ENCODE measurements around the gene GART. TPM values are rescaled to one million over a fixed set of nuclear protein-coding genes. Genes with fewer than 3 reads are reported as not detected.
"Not testable (repeated sequence)": the region's sequence is repeated elsewhere in the genome, so short reads cannot be mapped to it uniquely, and the experiment has no call there.

GART gene
- total RNA-seq (37.5 TPM), polyA plus RNA-seq (ENCODE audit: insufficient read depth in 1 of 8, insufficient read length in 8 of 8, low replicate concordance in 1 of 8) (10 to 100 TPM; 43.5 to 62.6 (median 50.2) TPM)
- long read RNA-seq, donor 1, partial matches to known transcripts, result 0 of 5 reads
- long read RNA-seq, donor 1, other reads (novel, unspliced or antisense), result 0 of 5 reads
- long read RNA-seq, donor 2, result 0 reads
- long read RNA-seq, donor 3, partial matches to known transcripts, result 12 of 16 reads
- long read RNA-seq, donor 3, other reads (novel, unspliced or antisense), result 0 of 16 reads
- long read RNA-seq, donor 4, partial matches to known transcripts, result 0 of 2 reads
- long read RNA-seq, donor 4, other reads (novel, unspliced or antisense), result 0 of 2 reads
- long read RNA-seq, donor 5, partial matches to known transcripts, result 6 of 14 reads
- long read RNA-seq, donor 5, other reads (novel, unspliced or antisense), result 0 of 14 reads
- long read RNA-seq, donor 6, transcript GART-201 (11 exons, 2,149 nt), result minor isoform, 5 of 14 reads
- long read RNA-seq, donor 6, transcript GART-203 (22 exons, 3,341 nt), result major isoform, 6 of 14 reads
- long read RNA-seq, donor 6, partial matches to known transcripts, result 0 of 14 reads
- long read RNA-seq, donor 6, other reads (novel, unspliced or antisense), result 0 of 14 reads
- long read RNA-seq, donor 7, partial matches to known transcripts, result 0 of 7 reads
- long read RNA-seq, donor 7, other reads (novel, unspliced or antisense), result 0 of 7 reads
- long read RNA-seq, donor 8, partial matches to known transcripts, result 233 of 491 reads
- long read RNA-seq, donor 8, other reads (novel, unspliced or antisense), result 254 of 491 reads
- long read RNA-seq, donor 9, partial matches to known transcripts, result 0 of 4 reads
- long read RNA-seq, donor 9, other reads (novel, unspliced or antisense), result 0 of 4 reads
- long read RNA-seq, donor 10, transcript GART-201 (11 exons, 2,149 nt), result major isoform, 8 of 13 reads
- long read RNA-seq, donor 10, partial matches to known transcripts, result 0 of 13 reads
- long read RNA-seq, donor 10, other reads (novel, unspliced or antisense), result 0 of 13 reads
- long read RNA-seq, donor 11, partial matches to known transcripts, result 0 of 4 reads
- long read RNA-seq, donor 11, other reads (novel, unspliced or antisense), result 0 of 4 reads

- H3K27ac ChIP-seq (ENCODE audit: low read length), result peak within 1 kb of the TSS; percentile 100
- peak; percentile 91 for DNase-seq
- no peaks in the 10 kb centered on the region for H3K27me3 ChIP-seq (ENCODE audit: control insufficient read depth, insufficient read depth, low read length)
- H3K9me3 ChIP-seq (replicated peaks; ENCODE audit: control insufficient read depth, low read depth, low read length), result no peaks in the 10 kb centered on the region
- peak within 1 kb of the TSS; percentile 83 for H3K4me3 ChIP-seq (ENCODE audit: low read length)
- WGBS (ENCODE audit: insufficient coverage), result under 1% methylated on average over 47 of the region's 56 CpGs
- peaks cover 6% of the 10 kb centered on the region for H3K4me1 ChIP-seq (ENCODE audit: control insufficient read depth, insufficient read depth, low read length)
- peaks cover 15% of the 10 kb centered on the region for H3K36me3 ChIP-seq (ENCODE audit: control insufficient read depth, insufficient read depth, low read length)
Observed at GRCh38 chr21:33541756-33542639, at the start of gene GART. GART (minus strand) TSS chr21:33542117; CDS start chr21:33539315, 2,802 bp downstream.

- peaks cover 3% of the 10 kb centered on the region for H3K36me3 ChIP-seq (ENCODE audit: control insufficient read depth, insufficient read depth, low read length)
- peak within 1 kb of the TSS; percentile 95 for H3K27ac ChIP-seq (ENCODE audit: low read length)
- no peaks in the 10 kb centered on the region for H3K9me3 ChIP-seq (replicated peaks; ENCODE audit: control insufficient read depth, low read depth, low read length)
- H3K4me3 ChIP-seq (ENCODE audit: low read length), result peak within 1 kb of the TSS; percentile 90
- H3K27me3 ChIP-seq (ENCODE audit: control insufficient read depth, insufficient read depth, low read length), result no peaks in the 10 kb centered on the region
- peaks cover 5% of the 10 kb centered on the region for H3K4me1 ChIP-seq (ENCODE audit: control insufficient read depth, insufficient read depth, low read length)
- DNase-seq, result peak; percentile 92
- under 1% methylated on average over 72 of the region's 78 CpGs for WGBS (ENCODE audit: insufficient coverage)
Observed at GRCh38 chr21:33588485-33589335, 46.8 kb upstream of the GART start, which contains the start of gene DONSON. DONSON (minus strand) TSS chr21:33588684; CDS start chr21:33588641, 43 bp downstream.

GRCh38 chr21:33587792-33588484 is 46.0 kb upstream of the GART start:
- peak overlapping the region; percentile 69 for H3K27ac ChIP-seq (ENCODE audit: low read length)
- no peaks in the 10 kb centered on the region for H3K9me3 ChIP-seq (replicated peaks; ENCODE audit: control insufficient read depth, low read depth, low read length)
- H3K36me3 ChIP-seq (ENCODE audit: control insufficient read depth, insufficient read depth, low read length), result peaks cover 3% of the 10 kb centered on the region
- peaks cover 5% of the 10 kb centered on the region for H3K4me1 ChIP-seq (ENCODE audit: control insufficient read depth, insufficient read depth, low read length)
- under 1% methylated on average over 38 of the region's 57 CpGs for WGBS (ENCODE audit: insufficient coverage)
- H3K27me3 ChIP-seq (ENCODE audit: control insufficient read depth, insufficient read depth, low read length), result no peaks in the 10 kb centered on the region
- H3K4me3 ChIP-seq (ENCODE audit: low read length), result peak overlapping the region; percentile 90
- DNase-seq, result peak; percentile 73

GRCh38 chr21:33586927-33587326 is 45.0 kb upstream of the GART start:
- H3K9me3 ChIP-seq (replicated peaks; ENCODE audit: control insufficient read depth, low read depth, low read length), result no peaks in the 10 kb centered on the region
- WGBS (ENCODE audit: insufficient coverage), result no CpG with 5 or more reads among the region's 6 CpGs
- no peaks in the 10 kb centered on the region for H3K27me3 ChIP-seq (ENCODE audit: control insufficient read depth, insufficient read depth, low read length)
- no peak overlapping the region for H3K4me3 ChIP-seq (ENCODE audit: low read length)
- no peak overlapping the region for H3K27ac ChIP-seq (ENCODE audit: low read length)
- peaks cover 4% of the 10 kb centered on the region for H3K36me3 ChIP-seq (ENCODE audit: control insufficient read depth, insufficient read depth, low read length)
- DNase-seq, result no peak
- peaks cover 5% of the 10 kb centered on the region for H3K4me1 ChIP-seq (ENCODE audit: control insufficient read depth, insufficient read depth, low read length)

GRCh38 chr21:33584455-33584854 is 42.5 kb upstream of the GART start:
- no peak overlapping the region for H3K27ac ChIP-seq (ENCODE audit: low read length)
- no peak overlapping the region for H3K4me3 ChIP-seq (ENCODE audit: low read length)
- DNase-seq, result no peak
- H3K36me3 ChIP-seq (ENCODE audit: control insufficient read depth, insufficient read depth, low read length), result peaks cover 14% of the 10 kb centered on the region
- peaks cover 5% of the 10 kb centered on the region for H3K4me1 ChIP-seq (ENCODE audit: control insufficient read depth, insufficient read depth, low read length)
- whole genome bisulfite sequencing (ENCODE audit: insufficient coverage), result no CpG with 5 or more reads among the region's 3 CpGs
- no peaks in the 10 kb centered on the region for H3K9me3 ChIP-seq (replicated peaks; ENCODE audit: control insufficient read depth, low read depth, low read length)
- H3K27me3 ChIP-seq (ENCODE audit: control insufficient read depth, insufficient read depth, low read length), result no peaks in the 10 kb centered on the region

- no peaks in the 10 kb centered on the region for H3K9me3 ChIP-seq (replicated peaks; ENCODE audit: control insufficient read depth, low read depth, low read length)
- no peak overlapping the region for H3K27ac ChIP-seq (ENCODE audit: low read length)
- no CpG with 5 or more reads among the region's 7 CpGs for WGBS (ENCODE audit: insufficient coverage)
- H3K36me3 ChIP-seq (ENCODE audit: control insufficient read depth, insufficient read depth, low read length), result peaks cover 31% of the 10 kb centered on the region
- H3K27me3 ChIP-seq (ENCODE audit: control insufficient read depth, insufficient read depth, low read length), result no peaks in the 10 kb centered on the region
- H3K4me1 ChIP-seq (ENCODE audit: control insufficient read depth, insufficient read depth, low read length), result no peaks in the 10 kb centered on the region
- no peak overlapping the region for H3K4me3 ChIP-seq (ENCODE audit: low read length)
- no peak for DNase-seq
Observed at GRCh38 chr21:33578959-33579542, 37.1 kb upstream of the GART start.

GRCh38 chr21:33578214-33578613 is 36.3 kb upstream of the GART start:
- no peak overlapping the region for H3K4me3 ChIP-seq (ENCODE audit: low read length)
- H3K27ac ChIP-seq (ENCODE audit: low read length), result no peak overlapping the region
- peaks cover 34% of the 10 kb centered on the region for H3K36me3 ChIP-seq (ENCODE audit: control insufficient read depth, insufficient read depth, low read length)
- H3K4me1 ChIP-seq (ENCODE audit: control insufficient read depth, insufficient read depth, low read length), result no peaks in the 10 kb centered on the region
- no peak for DNase-seq
- no peaks in the 10 kb centered on the region for H3K27me3 ChIP-seq (ENCODE audit: control insufficient read depth, insufficient read depth, low read length)
- WGBS (ENCODE audit: insufficient coverage), result no CpG with 5 or more reads among the region's 2 CpGs
- no peaks in the 10 kb centered on the region for H3K9me3 ChIP-seq (replicated peaks; ENCODE audit: control insufficient read depth, low read depth, low read length)

GRCh38 chr21:33576741-33577141 is 34.8 kb upstream of the GART start:
- DNase-seq; H3K4me3 ChIP-seq (ENCODE audit: low read length); H3K27me3 ChIP-seq (ENCODE audit: control insufficient read depth, insufficient read depth, low read length); H3K4me1 ChIP-seq (ENCODE audit: control insufficient read depth, insufficient read depth, low read length); H3K27ac ChIP-seq (ENCODE audit: low read length); H3K9me3 ChIP-seq (replicated peaks; ENCODE audit: control insufficient read depth, low read depth, low read length): not testable (repeated sequence)
- peaks cover 35% of the 10 kb centered on the region for H3K36me3 ChIP-seq (ENCODE audit: control insufficient read depth, insufficient read depth, low read length)
- WGBS (ENCODE audit: insufficient coverage), result no CpG with 5 or more reads among the region's 2 CpGs
